GM19324 (cell line): ENCODE data around the gene STARD3NL.
"Not testable (repeated sequence)": the region's sequence is repeated elsewhere in the genome, so short reads cannot be mapped to it uniquely, and the experiment has no call there.

Source experiments
- ATAC-seq: cut with Tn5 transposase; IDR thresholded peaks from one replicate; pipeline ENCODE4 v1.9.1; 2021; ENCODE audit warnings: mild to moderate bottlenecking, moderate library complexity; ENCODE audit not compliant: unreplicated experiment, low FRiP score

Gene STARD3NL, protein sequence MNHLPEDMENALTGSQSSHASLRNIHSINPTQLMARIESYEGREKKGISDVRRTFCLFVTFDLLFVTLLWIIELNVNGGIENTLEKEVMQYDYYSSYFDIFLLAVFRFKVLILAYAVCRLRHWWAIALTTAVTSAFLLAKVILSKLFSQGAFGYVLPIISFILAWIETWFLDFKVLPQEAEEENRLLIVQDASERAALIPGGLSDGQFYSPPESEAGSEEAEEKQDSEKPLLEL

DNA sequence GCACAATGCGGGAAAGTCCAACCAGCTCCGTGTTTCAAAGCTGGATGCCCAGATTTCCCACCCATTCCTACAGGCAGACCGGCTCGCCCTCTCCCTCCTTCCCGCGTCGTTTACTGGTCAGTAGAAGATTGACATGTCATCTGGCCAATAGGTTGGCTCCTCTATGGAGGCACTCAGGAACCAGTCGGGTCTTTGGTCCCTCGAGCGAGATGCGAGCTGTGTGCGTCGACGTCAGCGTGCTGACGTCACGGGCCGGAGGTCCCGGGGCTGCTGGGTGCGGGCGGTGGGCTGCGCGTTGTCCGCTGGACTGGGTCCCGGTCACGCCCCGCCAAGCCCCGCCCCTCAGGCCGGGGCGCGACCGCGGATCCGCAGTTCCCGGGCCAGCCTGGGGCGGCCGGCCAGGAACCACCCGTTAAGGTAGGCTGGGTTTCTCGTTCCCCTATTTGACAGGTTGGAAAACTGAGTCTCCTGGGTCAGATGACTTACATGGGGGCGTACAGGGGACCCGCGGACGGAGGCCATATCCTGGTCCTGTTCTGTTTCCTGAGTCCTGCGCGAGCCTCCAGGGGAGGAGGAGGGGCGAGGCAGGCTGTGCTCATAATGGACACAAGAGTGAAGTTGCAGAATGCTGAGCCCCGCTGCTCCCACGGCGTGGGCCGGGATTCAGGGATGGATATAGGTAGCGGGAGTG lies at the start of gene STARD3NL:
TSS of gene STARD3NL (plus strand) at position 242 of the 691 bp plus-strand sequence. CDS start 29,260 bp downstream, outside the sequence.
- peak; percentile 100 for ATAC-seq

DNA sequence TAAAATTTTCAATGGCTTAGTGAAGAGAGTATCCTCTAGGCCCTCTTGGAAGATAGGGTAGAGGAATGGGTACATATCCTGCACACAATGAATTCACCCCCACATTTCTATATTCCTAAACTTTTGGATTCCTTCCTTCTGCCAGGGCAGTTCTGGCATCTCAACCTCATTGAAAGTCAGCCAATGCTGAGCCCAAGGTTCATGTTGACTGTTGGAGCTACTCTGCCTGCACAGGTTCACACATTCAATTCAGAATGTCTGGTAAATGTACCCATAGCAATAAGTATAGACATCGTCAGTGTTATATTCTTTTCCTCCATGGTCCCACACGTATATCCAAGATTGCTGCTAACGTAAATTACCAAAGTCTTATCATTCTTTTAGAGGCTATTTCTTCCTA lies 48.9 kb upstream of the STARD3NL start:
- no peak for ATAC-seq

DNA sequence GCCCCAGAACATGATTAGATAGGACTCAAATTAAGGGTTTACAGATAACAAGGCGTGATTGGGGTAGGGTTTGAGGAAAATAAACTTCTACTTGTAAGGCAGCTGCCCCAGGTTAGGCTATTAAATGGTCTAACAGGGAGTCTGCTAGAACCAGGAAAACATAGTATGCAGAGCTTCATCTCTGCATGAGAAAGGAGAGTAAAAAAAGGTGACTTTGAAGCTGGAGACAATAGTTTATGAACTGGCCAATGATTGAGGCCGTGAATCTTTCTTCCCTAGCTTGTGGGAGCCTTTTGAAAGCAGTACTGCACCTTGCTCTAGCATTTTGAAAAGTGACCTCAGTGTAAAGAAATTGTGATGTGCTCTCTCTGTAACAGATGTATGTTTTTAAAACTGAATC lies 48.5 kb upstream of the STARD3NL start:
- ATAC-seq, result no peak

DNA sequence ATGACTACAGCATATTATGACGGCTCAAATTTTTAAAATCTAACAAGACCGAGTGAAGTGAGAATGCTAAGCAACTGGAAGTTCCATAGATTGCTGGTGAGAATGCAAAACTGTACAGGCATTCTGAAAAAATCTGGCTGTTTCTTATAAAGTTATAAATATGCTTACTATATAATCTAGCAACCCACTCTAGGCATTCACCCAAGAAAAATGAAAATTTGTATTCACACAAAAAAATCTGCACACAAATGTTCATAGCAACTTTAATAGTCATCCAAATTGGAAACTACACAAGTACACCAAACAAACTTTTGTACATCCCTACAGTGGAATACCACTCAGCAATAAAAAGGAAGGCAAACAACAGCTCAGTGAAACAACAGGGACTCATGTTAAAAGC lies 39.9 kb upstream of the STARD3NL start:
- no peak for ATAC-seq

DNA sequence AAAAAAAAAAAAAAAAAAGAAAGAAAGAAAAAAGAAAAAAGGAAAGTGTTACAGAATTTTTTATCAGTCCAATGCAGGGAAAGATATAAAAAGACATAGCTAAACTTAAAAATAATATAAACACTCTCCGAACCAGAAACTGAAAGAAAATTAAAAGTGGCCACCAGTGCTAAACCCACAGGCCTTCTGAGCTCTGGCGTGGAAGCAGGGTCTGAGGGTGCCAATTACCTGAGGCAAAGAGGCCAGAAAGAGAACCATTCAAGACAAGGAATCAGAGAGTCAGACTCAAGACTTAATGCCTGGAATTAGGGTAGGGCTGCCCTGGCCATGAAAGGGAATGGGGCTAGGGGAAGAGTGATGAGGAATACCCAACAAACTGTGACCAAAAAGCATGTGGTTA lies 36.9 kb upstream of the STARD3NL start:
- ATAC-seq, result no peak

DNA sequence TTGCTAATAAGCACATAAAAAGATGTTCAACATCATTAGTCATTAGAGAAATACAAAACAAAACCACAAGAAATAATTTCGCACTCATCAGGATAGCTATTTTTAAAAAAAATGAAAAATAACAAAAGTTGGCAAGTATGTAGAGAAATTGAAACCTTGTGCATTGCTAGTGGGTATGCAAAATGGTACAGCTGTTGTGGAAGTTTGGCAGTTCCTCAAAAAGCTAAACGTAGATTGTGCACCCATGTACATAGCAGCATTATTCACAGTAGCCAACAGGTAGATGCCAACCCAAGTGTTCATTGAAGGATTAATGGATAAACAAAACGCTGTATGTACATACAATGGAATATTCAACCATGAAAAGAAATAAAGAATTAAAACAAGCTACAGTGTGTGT lies 35.3 kb upstream of the STARD3NL start:
- peak; percentile 91 for ATAC-seq

DNA sequence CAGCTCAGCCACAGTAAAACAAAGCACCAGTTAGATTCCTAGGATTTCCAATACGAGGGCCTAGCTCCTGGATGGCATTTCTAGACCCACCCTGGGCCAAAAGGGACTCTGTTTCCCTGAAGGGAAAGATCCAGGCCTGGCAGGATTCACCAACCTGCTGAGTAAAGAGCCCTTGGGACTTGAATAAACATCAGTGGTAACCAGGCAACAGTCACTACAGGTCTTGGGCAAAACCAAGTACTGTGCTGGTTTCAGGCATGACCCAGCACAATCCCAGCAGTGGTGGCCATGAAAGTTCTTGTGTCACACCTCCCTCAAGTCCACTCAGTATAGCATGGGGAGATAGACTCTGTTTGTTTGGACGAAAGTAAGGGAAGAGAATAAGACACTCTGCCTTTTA lies 31.0 kb upstream of the STARD3NL start:
- ATAC-seq, result no peak

DNA sequence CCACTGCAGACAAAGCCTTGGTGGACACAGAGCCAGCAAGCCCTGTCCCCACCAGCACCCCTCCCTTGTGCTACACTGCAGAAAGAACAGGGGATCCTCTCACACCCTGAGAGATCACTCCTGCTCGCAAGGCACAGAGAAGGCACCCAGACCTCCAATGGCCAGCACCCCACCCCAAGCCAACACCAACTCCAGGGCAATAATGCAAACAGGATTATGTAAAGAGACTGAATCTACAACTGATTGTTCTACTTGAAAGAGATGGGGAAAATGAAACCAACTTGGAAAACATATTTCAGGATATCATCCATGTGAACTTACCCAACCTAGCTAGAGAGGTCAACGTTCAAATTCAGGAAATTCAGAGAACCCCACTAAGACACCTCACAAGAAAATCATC lies 26.5 kb upstream of the STARD3NL start:
- ATAC-seq, result no peak

DNA sequence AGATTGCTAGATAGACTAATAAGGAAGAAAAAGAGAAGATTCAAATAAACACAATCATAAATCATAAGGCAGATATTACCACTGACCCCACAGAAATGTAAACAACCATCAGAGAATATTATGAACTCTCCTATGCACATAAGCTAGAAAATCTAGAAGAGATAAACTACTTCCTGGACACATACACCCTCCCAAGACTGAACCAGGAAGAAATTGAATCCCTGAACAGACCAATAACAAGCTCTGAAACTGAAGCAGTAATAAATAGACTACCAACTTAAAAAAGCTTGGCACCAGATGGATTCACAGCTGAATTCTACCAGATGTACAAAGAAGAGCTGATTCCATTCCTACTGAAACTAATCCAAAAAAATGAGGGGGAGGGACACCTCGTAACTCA lies 24.5 kb upstream of the STARD3NL start:
- ATAC-seq, result no peak

DNA sequence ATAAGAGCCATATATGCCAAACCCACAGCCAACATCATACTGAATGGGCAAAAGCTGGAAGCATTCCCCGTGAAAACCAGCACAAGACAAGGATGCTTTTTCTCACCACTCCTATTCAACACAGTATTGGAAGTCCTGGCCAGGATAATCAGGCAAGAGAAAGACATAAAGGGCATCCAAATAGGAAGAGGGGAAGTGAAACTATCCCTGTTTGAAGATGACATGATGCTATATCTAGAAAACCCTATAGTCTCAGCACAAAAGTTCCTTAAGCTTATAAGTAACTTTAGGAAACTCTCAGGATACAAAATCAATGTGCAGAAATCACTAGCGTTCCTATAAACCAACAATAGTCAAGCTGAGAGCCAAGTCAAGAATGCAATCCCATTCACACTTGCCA lies 23.8 kb upstream of the STARD3NL start:
- no peak for ATAC-seq

DNA sequence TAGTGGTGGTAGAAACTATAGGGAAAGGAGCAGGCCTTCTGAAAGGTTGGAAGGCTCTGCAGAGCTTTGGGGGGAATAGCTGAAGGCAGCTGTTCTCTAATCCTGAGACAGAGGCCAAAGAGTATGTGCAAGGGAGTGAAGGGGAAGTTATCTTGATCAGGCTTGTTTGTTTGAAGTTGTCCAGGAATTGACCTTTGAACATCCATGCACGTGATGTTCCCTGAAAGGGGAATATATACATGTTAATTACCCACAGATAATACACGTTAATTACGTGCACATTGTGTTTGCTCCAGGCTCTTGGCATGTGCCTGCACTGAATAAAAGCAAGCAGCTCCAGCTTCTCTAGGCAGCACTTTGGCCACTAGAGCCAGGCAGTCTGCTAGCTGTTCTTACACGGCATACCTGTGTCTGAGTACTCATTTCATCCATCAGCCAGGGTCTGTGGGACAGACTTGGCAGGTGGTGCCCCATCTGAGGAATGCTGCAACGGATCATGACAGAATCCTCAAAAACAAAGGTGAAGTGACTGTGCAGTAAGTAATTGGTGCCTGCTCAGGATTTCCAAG lies 18.0 kb upstream of the STARD3NL start:
- ATAC-seq, result no peak

DNA sequence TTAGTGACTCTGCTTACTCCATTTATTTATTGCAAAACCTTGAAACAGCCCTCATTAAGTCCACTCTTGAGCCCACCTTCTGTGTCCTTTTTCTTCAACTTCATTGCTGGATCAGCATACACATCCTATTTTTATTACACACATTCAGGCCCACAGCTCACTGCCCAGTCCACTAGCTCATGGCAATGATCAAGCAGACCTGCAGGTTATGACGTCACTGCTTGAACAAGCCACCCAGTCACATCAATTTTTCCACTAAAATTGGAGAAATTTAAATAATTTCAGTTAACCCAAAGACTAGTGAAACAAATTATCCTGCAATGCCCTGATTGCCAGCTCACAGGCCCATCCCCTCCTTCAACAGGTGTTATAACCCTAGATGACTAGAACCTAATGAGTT lies 16.0 kb upstream of the STARD3NL start:
- ATAC-seq, result no peak

DNA sequence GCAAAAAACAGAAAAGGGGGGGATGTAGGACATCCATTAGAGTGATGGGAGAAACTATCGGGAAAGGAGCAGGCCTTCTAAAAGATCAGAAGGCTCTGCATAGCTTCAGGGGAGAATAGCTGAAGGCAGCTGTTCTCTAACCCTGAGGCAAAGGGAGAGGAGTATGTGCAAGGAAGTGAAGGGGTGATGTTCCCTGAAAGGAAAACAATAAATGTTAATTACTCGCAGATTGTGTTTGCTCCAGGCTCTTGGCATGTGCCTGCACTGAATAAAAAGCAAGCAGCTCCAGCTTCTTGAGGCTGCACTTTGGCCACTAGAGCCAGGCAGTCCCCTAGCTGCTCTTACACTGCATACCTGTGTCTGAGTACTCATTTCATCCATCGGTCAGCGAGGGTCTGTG lies 14.4 kb upstream of the STARD3NL start:
- no peak for ATAC-seq

DNA sequence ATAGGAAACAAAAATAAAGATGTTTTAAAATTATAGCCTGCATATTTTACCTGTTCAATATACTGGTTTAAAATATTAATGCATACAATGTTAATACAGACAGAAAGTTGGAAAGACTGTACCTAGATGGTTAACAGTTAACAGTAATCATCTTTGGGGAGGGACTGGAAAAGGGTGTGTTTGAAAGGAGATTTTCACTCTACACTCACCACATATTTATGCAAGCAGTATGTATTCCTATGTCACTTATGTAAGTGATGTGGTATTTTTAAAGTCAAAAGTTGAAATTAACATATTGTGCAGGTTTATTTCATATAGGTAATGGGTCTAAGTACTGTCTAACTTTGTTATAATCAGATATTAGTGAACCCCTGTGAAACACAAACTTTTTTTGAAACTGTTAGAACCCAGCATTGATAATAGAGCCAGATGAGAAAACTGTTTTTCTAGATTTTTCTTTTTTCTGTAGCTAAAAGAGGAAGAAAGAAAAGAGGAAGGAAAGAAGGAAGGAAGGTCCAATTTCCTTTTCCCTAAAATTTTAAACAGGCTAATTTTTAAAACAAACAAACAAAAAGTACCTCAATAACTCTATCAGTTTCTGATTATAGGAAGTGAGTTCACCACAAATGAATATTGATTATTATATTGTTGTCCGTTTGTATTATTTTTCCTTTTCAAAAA lies 9.0 kb upstream of the STARD3NL start:
- no peak for ATAC-seq

DNA sequence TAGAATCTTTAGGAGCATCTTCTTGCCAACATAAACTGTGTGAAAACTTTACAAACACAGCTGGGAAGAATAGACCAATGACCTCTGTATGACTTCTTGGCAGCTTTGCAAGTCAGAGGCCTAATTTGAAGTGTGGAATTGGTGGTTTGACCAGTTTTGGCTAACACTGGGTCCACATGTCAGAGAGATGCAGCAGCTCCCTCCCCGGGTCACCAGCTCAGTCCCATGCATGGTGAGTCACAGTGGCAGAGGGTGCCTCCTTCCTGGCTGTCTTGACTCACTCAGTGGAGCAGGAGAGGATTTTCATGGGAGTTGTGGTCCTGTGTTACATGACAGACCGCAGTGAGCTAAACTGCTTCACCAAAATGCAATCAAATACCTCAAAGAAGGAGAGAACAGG lies 8.2 kb upstream of the STARD3NL start:
- peak; percentile 62 for ATAC-seq

DNA sequence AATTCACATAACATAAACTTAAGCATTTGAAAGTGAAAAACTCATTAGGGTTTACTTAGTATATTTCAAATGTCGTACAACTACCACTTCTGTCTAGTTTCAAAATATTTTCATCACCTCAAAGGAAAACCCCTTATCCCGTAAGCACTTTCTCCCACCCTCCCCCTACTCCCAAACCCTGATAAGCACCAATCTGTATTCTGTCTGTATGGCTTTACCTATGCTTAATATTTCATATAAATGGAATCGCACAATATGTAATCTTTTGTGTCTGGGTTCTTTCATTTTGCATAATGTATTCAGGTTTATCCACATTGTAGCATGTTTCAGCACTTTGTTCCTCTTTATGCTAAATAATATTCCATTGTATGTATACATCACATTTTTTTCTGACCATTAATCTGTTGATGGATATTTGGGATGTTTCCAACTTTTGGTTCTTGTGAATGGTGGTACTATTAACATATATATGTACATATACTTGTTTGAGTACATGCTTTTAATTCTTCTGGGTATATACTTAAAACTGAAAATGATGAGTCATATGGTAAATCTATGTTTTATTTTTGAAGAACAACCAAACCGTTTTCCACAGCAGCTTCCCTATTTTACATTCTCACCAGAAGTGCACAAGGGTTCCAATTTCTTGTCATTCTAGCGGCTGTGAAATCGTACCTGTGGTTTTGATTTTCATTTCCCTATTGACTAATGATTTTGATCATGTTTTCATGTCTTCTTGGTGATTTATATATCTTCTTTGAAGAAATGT lies 6.2 kb upstream of the STARD3NL start:
- ATAC-seq, result no peak

DNA sequence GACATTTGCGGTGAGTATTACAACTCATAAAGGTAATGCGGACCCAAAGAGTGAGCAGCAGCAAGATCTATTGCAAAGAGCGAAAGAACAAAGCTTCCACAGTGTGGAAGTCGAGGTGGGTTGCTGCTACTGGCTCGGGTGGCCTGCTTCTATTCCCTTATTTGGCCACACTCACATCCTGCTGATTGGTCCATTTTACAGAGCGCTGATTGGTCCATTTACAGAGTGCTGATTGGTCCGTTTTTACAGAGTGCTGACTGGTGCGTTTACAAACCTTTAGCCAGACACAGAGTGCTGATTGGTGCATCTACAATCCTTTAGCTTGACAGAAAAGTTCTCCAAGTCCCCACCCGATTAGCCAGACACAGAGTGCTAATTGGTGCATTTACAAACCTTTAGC lies 2.5 kb upstream of the STARD3NL start:
- ATAC-seq, result not testable (repeated sequence)

DNA sequence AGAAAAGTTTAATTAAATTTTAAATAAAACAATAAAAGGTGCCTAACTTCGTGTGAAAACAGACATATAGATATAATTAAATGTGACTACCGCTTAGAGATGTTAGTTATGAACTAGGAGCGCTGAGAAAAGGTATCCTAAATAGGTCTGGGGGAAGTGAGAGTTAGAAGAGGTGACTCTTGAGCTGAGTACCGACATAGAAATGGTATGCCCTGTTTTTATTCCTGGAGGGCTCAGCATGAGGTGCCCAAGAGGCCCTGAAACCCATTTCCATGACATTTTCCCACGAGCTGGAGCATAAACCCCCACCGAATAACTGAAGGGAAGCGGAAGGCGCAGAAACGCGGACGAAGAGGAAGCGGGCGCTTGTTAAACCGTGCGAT lies 433 bp upstream of the STARD3NL start:
- ATAC-seq, result no peak

DNA sequence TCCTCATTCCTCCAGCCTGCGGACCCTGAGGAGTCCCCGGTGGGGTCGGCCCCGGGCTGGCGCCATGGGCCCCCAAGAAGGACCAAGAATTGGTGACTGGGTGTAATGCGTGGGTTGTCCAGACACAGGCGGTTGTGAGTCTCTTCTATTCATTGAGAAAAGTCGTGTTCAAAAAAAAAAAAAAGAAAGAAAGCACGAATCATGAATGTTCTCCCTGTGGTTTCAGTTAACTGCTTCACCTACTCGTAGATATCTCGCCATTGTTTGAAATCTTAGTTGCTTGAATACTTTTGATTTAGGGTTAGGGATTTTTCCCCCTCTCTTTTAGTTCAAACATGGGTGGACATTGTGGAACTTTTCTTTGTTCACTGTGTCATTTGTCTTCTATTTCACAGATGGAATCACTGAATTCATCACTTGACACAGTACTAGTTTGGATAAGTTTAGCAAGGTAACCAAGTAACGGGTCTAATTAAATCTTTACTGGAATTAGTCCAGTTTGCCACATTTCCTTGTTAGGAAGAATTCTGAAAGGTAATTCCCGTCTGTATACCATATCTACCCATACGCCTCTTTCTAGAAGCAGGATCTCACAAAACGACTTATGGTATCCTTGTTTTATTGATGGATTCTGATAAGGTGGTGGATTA lies 775 bp downstream of the STARD3NL start:
- ATAC-seq, result peak; percentile 36

DNA sequence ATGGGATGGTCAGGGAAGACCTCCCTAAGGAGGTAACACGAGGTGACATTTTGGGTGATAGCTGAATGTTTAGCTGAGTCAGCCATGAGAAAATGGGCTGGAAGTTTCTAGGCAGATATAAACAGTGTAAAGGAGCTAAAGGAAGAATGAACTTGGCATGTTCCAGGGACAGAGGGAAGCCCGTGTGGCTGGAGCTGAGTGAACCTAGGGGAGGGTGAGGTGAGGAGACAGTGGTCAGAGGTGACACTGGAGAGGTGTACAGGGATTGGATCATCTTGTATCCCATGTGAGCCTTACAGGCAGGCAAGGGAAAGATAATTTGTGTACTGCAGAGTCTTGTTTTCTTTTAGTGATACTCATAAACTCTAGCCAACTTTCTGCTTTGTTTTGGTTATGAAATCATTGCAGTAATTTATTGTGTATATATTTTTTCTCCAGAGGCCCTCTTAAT lies 1.8 kb downstream of the STARD3NL start:
- ATAC-seq, result no peak
